HAP-1 (cell line): ENCODE measurements around the gene MFN2.
A peak's percentile ranks its signal among the peaks of the same experiment; 100 is the strongest.

Experiments used
- DNase-seq, 2 experiments: peaks; one replicate each; pipeline ENCODE4 v3.0.0-alpha.2; 2016 to 2020; ENCODE audit warnings: low spot score in 2 of 2
- H3K27me3 ChIP-seq: fragments of 250-450 bp; sonication (Bioruptor Pico); 2 replicates; pipeline ENCODE4 v1.5.1; 2020; ENCODE audit warnings: low read depth, mild to moderate bottlenecking, moderate library complexity
- H3K36me3 ChIP-seq: fragments of 250-450 bp; sonication (Bioruptor Pico); replicated peaks from 2 replicates; pipeline ENCODE4 v1.5.1; 2020; ENCODE audit warnings: mild to moderate bottlenecking
- H3K4me1 ChIP-seq: fragments of 250-450 bp; sonication (Bioruptor Pico); 2 replicates; pipeline ENCODE4 v1.5.1; 2020; ENCODE audit warnings: mild to moderate bottlenecking
- H3K4me3 ChIP-seq: fragments of 250-450 bp; sonication (Bioruptor Pico); 2 replicates; pipeline ENCODE4 v1.5.1; 2020; ENCODE audit warnings: mild to moderate bottlenecking, moderate library complexity
- H3K9me3 ChIP-seq: fragments of 250-450 bp; sonication (Bioruptor Pico); 2 replicates; pipeline ENCODE4 v1.5.1; 2020; ENCODE audit warnings: mild to moderate bottlenecking, moderate library complexity
- in situ Hi-C: fragments of 300-500 bp; cut with MboI; formaldehyde crosslinking; loops from 3 replicates; pipeline ENCODE4 v1.14.3; 2020; ENCODE audit warnings: low sequenced_read_pairs, inconsistent platforms, mixed read lengths

The MFN2 gene

GRCh38 chr1:11977625-11978024, 2.6 kb upstream of the MFN2 start:
- in situ Hi-C loops = no loop called here
- Histone ChIP-seq H3K27me3 (no peaks in the 10 kb centered on the region), H3K4me1 (peaks cover 11% of the 10 kb centered on the region), H3K9me3 (no peaks in the 10 kb centered on the region), H3K4me3 (no peak overlapping the region), H3K36me3 (peaks cover 22% of the 10 kb centered on the region)
- DNase-seq = no peak

GRCh38 chr1:11978301-11978700, 1.9 kb upstream of the MFN2 start:
- in situ Hi-C loops = no loop called here
- Histone ChIP-seq H3K9me3 (no peaks in the 10 kb centered on the region), H3K27me3 (no peaks in the 10 kb centered on the region), H3K36me3 (peaks cover 29% of the 10 kb centered on the region), H3K4me1 (peaks cover 11% of the 10 kb centered on the region), H3K4me3 (no peak overlapping the region)
- no peak for DNase-seq

- Histone ChIP-seq H3K27me3 (no peaks in the 10 kb centered on the region), H3K4me1 (peaks cover 11% of the 10 kb centered on the region), H3K9me3 (no peaks in the 10 kb centered on the region), H3K36me3 (peaks cover 29% of the 10 kb centered on the region), H3K4me3 (peak overlapping the region; percentile 93; the same call in 1 of the 2 replicates)
- in situ Hi-C loops = no loop called here
- no peak for DNase-seq
These were observed 1.0 kb upstream of the MFN2 start for GRCh38 chr1:11979028-11979850.

- H3K36me3 ChIP-seq = peaks cover 36% of the 10 kb centered on the region
- no peaks in the 10 kb centered on the region for H3K27me3 ChIP-seq
- H3K9me3 ChIP-seq = no peaks in the 10 kb centered on the region
- in situ Hi-C loops = no loop called here
- DNase-seq = no peak
- peak overlapping the region; percentile 93 for H3K4me3 ChIP-seq
- H3K4me1 ChIP-seq = peaks cover 11% of the 10 kb centered on the region
These were observed 380 bp downstream of the MFN2 start for GRCh38 chr1:11980676-11980972.

- DNase-seq = no peak
These were observed 1.2 kb downstream of the MFN2 start for GRCh38 chr1:11981378-11982009.

GRCh38 chr1:11982010-11982392, 1.8 kb downstream of the MFN2 start:
- in situ Hi-C loops = no loop called here
- no peak for DNase-seq
- Histone ChIP-seq H3K36me3 (peaks cover 49% of the 10 kb centered on the region), H3K4me1 (peaks cover 11% of the 10 kb centered on the region), H3K9me3 (no peaks in the 10 kb centered on the region), H3K4me3 (no peak overlapping the region), H3K27me3 (no peaks in the 10 kb centered on the region)

More at GRCh38 chr1:11981378-11982009, 1.2 kb downstream of the MFN2 start:
- Histone ChIP-seq H3K4me1 (peaks cover 11% of the 10 kb centered on the region), H3K4me3 (peak overlapping the region; percentile 93), H3K9me3 (no peaks in the 10 kb centered on the region), H3K36me3 (peaks cover 45% of the 10 kb centered on the region), H3K27me3 (no peaks in the 10 kb centered on the region)
- in situ Hi-C loops = no loop called here

GRCh38 chr1:11984121-11984520, 3.9 kb downstream of the MFN2 start:
- in situ Hi-C loops = no loop called here
- Histone ChIP-seq H3K4me1 (peaks cover 11% of the 10 kb centered on the region), H3K4me3 (no peak overlapping the region), H3K36me3 (peaks cover 54% of the 10 kb centered on the region), H3K9me3 (no peaks in the 10 kb centered on the region), H3K27me3 (no peaks in the 10 kb centered on the region)
- DNase-seq = no peak

GRCh38 chr1:11984576-11984975, 4.3 kb downstream of the MFN2 start:
- H3K4me3 ChIP-seq = no peak overlapping the region
- no peaks in the 10 kb centered on the region for H3K9me3 ChIP-seq
- peaks cover 59% of the 10 kb centered on the region for H3K36me3 ChIP-seq
- no peaks in the 10 kb centered on the region for H3K27me3 ChIP-seq
- no peak for DNase-seq
- peaks cover 7% of the 10 kb centered on the region for H3K4me1 ChIP-seq
- in situ Hi-C loops = no loop called here

- peaks cover 65% of the 10 kb centered on the region for H3K36me3 ChIP-seq
- no peak for DNase-seq
- H3K27me3 ChIP-seq = no peaks in the 10 kb centered on the region
- H3K4me3 ChIP-seq = no peak overlapping the region
- in situ Hi-C loops = no loop called here
- peaks cover 5% of the 10 kb centered on the region; the same call in 1 of the 2 replicates for H3K4me1 ChIP-seq
- no peaks in the 10 kb centered on the region for H3K9me3 ChIP-seq
These were observed 4.9 kb downstream of the MFN2 start for GRCh38 chr1:11985171-11985570.

GRCh38 chr1:11985851-11986250, 5.6 kb downstream of the MFN2 start:
- H3K4me1 ChIP-seq = peaks cover 5% of the 10 kb centered on the region; the same call in 1 of the 2 replicates
- in situ Hi-C loops = no loop called here

GRCh38 chr1:11989669-11990068, 9.4 kb downstream of the MFN2 start:
- H3K27me3 ChIP-seq = no peaks in the 10 kb centered on the region
- peaks cover 70% of the 10 kb centered on the region for H3K36me3 ChIP-seq
- no peaks in the 10 kb centered on the region for H3K9me3 ChIP-seq
- in situ Hi-C loops = no loop called here
- no peak for DNase-seq
- H3K4me1 ChIP-seq = no peaks in the 10 kb centered on the region
- H3K4me3 ChIP-seq = no peak overlapping the region

More at GRCh38 chr1:11985851-11986250, 5.6 kb downstream of the MFN2 start:
- H3K9me3 ChIP-seq = no peaks in the 10 kb centered on the region
- H3K4me3 ChIP-seq = no peak overlapping the region
- H3K27me3 ChIP-seq = no peaks in the 10 kb centered on the region
- DNase-seq = no peak
- H3K36me3 ChIP-seq = peaks cover 72% of the 10 kb centered on the region

GRCh38 chr1:11990303-11991032, 10.2 kb downstream of the MFN2 start:
- Histone ChIP-seq H3K27me3 (no peaks in the 10 kb centered on the region), H3K36me3 (peaks cover 72% of the 10 kb centered on the region), H3K4me3 (no peak overlapping the region), H3K9me3 (no peaks in the 10 kb centered on the region), H3K4me1 (no peaks in the 10 kb centered on the region)
- DNase-seq = no peak
- in situ Hi-C loops = no loop called here

- peaks cover 70% of the 10 kb centered on the region for H3K36me3 ChIP-seq
- H3K9me3 ChIP-seq = no peaks in the 10 kb centered on the region
- H3K4me3 ChIP-seq = no peak overlapping the region
- H3K27me3 ChIP-seq = no peaks in the 10 kb centered on the region
- DNase-seq = no peak
- H3K4me1 ChIP-seq = no peaks in the 10 kb centered on the region
- in situ Hi-C loops = no loop called here
These were observed 11.9 kb downstream of the MFN2 start for GRCh38 chr1:11991969-11992676.
